Activated CD8-positive, alpha-beta T cell treated with anti-CD3 and anti-CD28 coated beads, Interleukin-2, amount 10 ng/mL, durations not matched to agents 7 days and 5 days (primary cell): Measurements from ENCODE around the gene RNF208. TPM values are rescaled to one million over a fixed set of nuclear protein-coding genes. Genes with fewer than 3 reads are reported as not detected.

Experiments used
- ATAC-seq: fragments of 150-1000 bp; cut with Tn5 transposase; one replicate; pipeline ENCODE4 v1.10.0; 2021; ENCODE audit warnings: moderate library complexity
- CTCF ChIA-PET: fragments of 350-600 bp; sonication (Branson Sonifier 250); formaldehyde crosslinking; loops from one replicate; lab custom pipeline; 2021; ENCODE audit warnings: antibody characterized with exemption; lab: Charles Lee
- POLR2A ChIA-PET: fragments of 350-600 bp; sonication (Branson Sonifier 250); formaldehyde crosslinking; loops from one replicate; lab custom pipeline; 2021; ENCODE audit warnings: antibody characterized with exemption; lab: Charles Lee
- DNase-seq: peaks from one replicate; pipeline ENCODE4 v3.0.0-alpha.2; 2020
- H3K27ac Mint-ChIP-seq: one replicate; pipeline ENCODE4 v1.8.0; 2021; ENCODE audit warnings: mild to moderate bottlenecking, mixed read lengths
- H3K27me3 Mint-ChIP-seq: one replicate; pipeline ENCODE4 v1.8.0; 2021; ENCODE audit warnings: low read depth, mixed read lengths
- H3K36me3 Mint-ChIP-seq: one replicate; pipeline ENCODE4 v1.8.0; 2021; ENCODE audit warnings: low read depth, mixed read lengths
- H3K4me1 Mint-ChIP-seq: one replicate; pipeline ENCODE4 v1.8.0; 2021; ENCODE audit warnings: low read depth, mixed read lengths
- H3K4me3 Mint-ChIP-seq: one replicate; pipeline ENCODE4 v1.8.0; 2021; ENCODE audit warnings: mild to moderate bottlenecking, mixed read lengths
- H3K9me3 Mint-ChIP-seq: one replicate; pipeline ENCODE4 v1.8.0; 2022; ENCODE audit warnings: mixed read lengths; ENCODE audit not compliant: insufficient read depth
- total RNA-seq, 2 experiments: library from RNA; stranded (reverse); gene quantifications; one replicate each; pipeline ENCODE4 v1.2.3, GENCODE V29; 2021

Gene RNF208
- total RNA-seq, 2 experiments from 2014 or later: 3.6 to 4.5 TPM

- H3K4me3 Mint-ChIP-seq: no peak overlapping the region
- H3K27me3 Mint-ChIP-seq: no peaks in the 10 kb centered on the region
- H3K36me3 Mint-ChIP-seq: no peaks in the 10 kb centered on the region
- ATAC-seq (no peak), DNase-seq (no peak)
- POLR2A ChIA-PET: interaction anchor here (0.6 to 1.2 kb wide), 2 partner anchors 40 to 1677 kb away, joined by 3 read pairs; no protein-coding TSS in a partner anchor
- H3K4me1 Mint-ChIP-seq: peaks cover 12% of the 10 kb centered on the region
- no peak overlapping the region for H3K27ac Mint-ChIP-seq
- CTCF ChIA-PET: interaction anchor here (1.2 kb wide), 1 partner anchor 194 kb away, joined by 3 read pairs; no protein-coding TSS in a partner anchor
- no peaks in the 10 kb centered on the region for H3K9me3 Mint-ChIP-seq
These were observed 7.2 kb upstream of the RNF208 start for GRCh38 chr9:137228968-137229896.

GRCh38 chr9:137228506-137228967, 6.5 kb upstream of the RNF208 start:
- H3K27ac Mint-ChIP-seq: no peak overlapping the region
- H3K9me3 Mint-ChIP-seq: no peaks in the 10 kb centered on the region
- ChIA-PET CTCF (interaction anchor here (1.7 to 6.7 kb wide), 2 partner anchors 8 to 104 kb away, joined by 4 to 73 read pairs; no protein-coding TSS in a partner anchor), POLR2A (no interaction called here)
- no peaks in the 10 kb centered on the region for H3K36me3 Mint-ChIP-seq
- H3K4me1 Mint-ChIP-seq: peaks cover 12% of the 10 kb centered on the region
- no peak for DNase-seq
- H3K27me3 Mint-ChIP-seq: no peaks in the 10 kb centered on the region
- no peak for ATAC-seq
- no peak overlapping the region for H3K4me3 Mint-ChIP-seq

GRCh38 chr9:137227853-137228505, 5.9 kb upstream of the RNF208 start:
- ATAC-seq (no peak), DNase-seq (no peak)
- ChIA-PET CTCF (interaction anchor here (0.6 to 6.7 kb wide), 12 partner anchors 9 to 437 kb away, joined by 3 to 73 read pairs (median 6); partner anchors contain the start of genes ANAPC2, SSNA1, TMEM141 and TUBB4B), POLR2A (interaction anchor here (1.0 to 1.4 kb wide), 3 partner anchors 13 to 110 kb away, joined by 3 to 9 read pairs (median 4); partner anchors contain the start of gene TUBB4B)
- Mint-ChIP-seq H3K27me3 (no peaks in the 10 kb centered on the region), H3K4me3 (no peak overlapping the region), H3K9me3 (no peaks in the 10 kb centered on the region), H3K36me3 (no peaks in the 10 kb centered on the region), H3K27ac (peak overlapping the region; percentile 54), H3K4me1 (peaks cover 15% of the 10 kb centered on the region)

GRCh38 chr9:137227054-137227852, 5.2 kb upstream of the RNF208 start, which contains the start of gene RNF224:
Gene RNF224 (plus strand): TSS chr9:137227502. CDS start chr9:137228336, 834 bp downstream.
- Mint-ChIP-seq H3K4me1 (peaks cover 17% of the 10 kb centered on the region), H3K4me3 (no peak within 1 kb of the TSS), H3K9me3 (no peaks in the 10 kb centered on the region), H3K27ac (peak within 1 kb of the TSS; percentile 54), H3K36me3 (no peaks in the 10 kb centered on the region), H3K27me3 (no peaks in the 10 kb centered on the region)
- CTCF ChIA-PET: interaction anchor here (0.6 to 6.7 kb wide), 17 partner anchors 9 to 437 kb away, joined by 3 to 73 read pairs (median 4); partner anchors contain the start of genes ANAPC2, SSNA1, TMEM141 and TUBB4B
- peak; percentile 52 for ATAC-seq
- DNase-seq: peak; percentile 89
- POLR2A ChIA-PET: interaction anchor here (1.0 to 1.5 kb wide), 6 partner anchors 10 to 140 kb away, joined by 3 to 9 read pairs (median 3); partner anchors contain the start of genes MAN1B1 and TUBB4B

- POLR2A ChIA-PET: interaction anchor here (1.1 to 1.5 kb wide), 4 partner anchors 10 to 140 kb away, joined by 3 to 9 read pairs (median 3); partner anchors contain the start of genes MAN1B1 and TUBB4B
- ATAC-seq: no peak
- CTCF ChIA-PET: interaction anchor here (1.1 to 6.7 kb wide), 16 partner anchors 10 to 197 kb away, joined by 3 to 73 read pairs (median 4); partner anchors contain the start of genes ANAPC2, NPDC1 and SSNA1
- Mint-ChIP-seq H3K36me3 (no peaks in the 10 kb centered on the region), H3K4me3 (no peak overlapping the region), H3K9me3 (no peaks in the 10 kb centered on the region), H3K27ac (no peak overlapping the region), H3K27me3 (no peaks in the 10 kb centered on the region), H3K4me1 (peaks cover 17% of the 10 kb centered on the region)
- DNase-seq: no peak
These were observed 4.5 kb upstream of the RNF208 start for GRCh38 chr9:137226338-137227053.

- Mint-ChIP-seq H3K36me3 (no peaks in the 10 kb centered on the region), H3K27ac (no peak overlapping the region), H3K27me3 (no peaks in the 10 kb centered on the region), H3K9me3 (no peaks in the 10 kb centered on the region), H3K4me3 (no peak overlapping the region), H3K4me1 (peaks cover 18% of the 10 kb centered on the region)
- POLR2A ChIA-PET: interaction anchor here (1.1 to 3.7 kb wide), 3 partner anchors 11 to 110 kb away, joined by 3 to 21 read pairs (median 3); partner anchors contain the start of gene TUBB4B
- DNase-seq: no peak
- CTCF ChIA-PET: interaction anchor here (0.9 to 6.7 kb wide), 10 partner anchors 11 to 196 kb away, joined by 3 to 73 read pairs (median 4); partner anchors contain the start of genes ANAPC2, NPDC1 and SSNA1
- no peak for ATAC-seq
These were observed 3.8 kb upstream of the RNF208 start for GRCh38 chr9:137225699-137226331.

GRCh38 chr9:137224830-137225694, 3.0 kb upstream of the RNF208 start, which contains the start of gene CYSRT1:
Gene CYSRT1 (plus strand): TSS chr9:137225174. CDS start chr9:137225622, 448 bp downstream.
- H3K36me3 Mint-ChIP-seq: no peaks in the 10 kb centered on the region
- POLR2A ChIA-PET: interaction anchor here (0.7 to 3.7 kb wide), 7 partner anchors 14 to 138 kb away, joined by 3 to 28 read pairs (median 4); partner anchors contain the start of genes ANAPC2, MAN1B1, SSNA1 and TUBB4B

GRCh38 chr9:137223078-137223970, 1.3 kb upstream of the RNF208 start:
- Mint-ChIP-seq H3K9me3 (no peaks in the 10 kb centered on the region), H3K27ac (peak overlapping the region; percentile 87), H3K36me3 (no peaks in the 10 kb centered on the region), H3K4me1 (peaks cover 19% of the 10 kb centered on the region), H3K27me3 (no peaks in the 10 kb centered on the region), H3K4me3 (peak overlapping the region; percentile 80)
- CTCF ChIA-PET: interaction anchor here (0.6 to 6.7 kb wide), 14 partner anchors 13 to 177 kb away, joined by 3 to 73 read pairs (median 4); partner anchors contain the start of genes ANAPC2, NDOR1, SSNA1 and TMEM203
- DNase-seq: peak; percentile 98
- ATAC-seq: peak; percentile 90
- POLR2A ChIA-PET: interaction anchor here (0.6 to 3.7 kb wide), 16 partner anchors 13 to 247 kb away, joined by 3 to 28 read pairs (median 4); partner anchors contain the start of genes ANAPC2, MAN1B1, NDOR1 and NELFB

More at GRCh38 chr9:137224830-137225694, 3.0 kb upstream of the RNF208 start, which contains the start of gene CYSRT1:
- CTCF ChIA-PET: interaction anchor here (0.9 to 6.7 kb wide), 10 partner anchors 11 to 178 kb away, joined by 3 to 73 read pairs (median 4); partner anchors contain the start of genes ANAPC2, NPDC1, SSNA1 and TUBB4B
- no peaks in the 10 kb centered on the region for H3K27me3 Mint-ChIP-seq
- ATAC-seq: no peak
- H3K9me3 Mint-ChIP-seq: no peaks in the 10 kb centered on the region
- H3K4me1 Mint-ChIP-seq: peaks cover 19% of the 10 kb centered on the region
- peak within 1 kb of the TSS; percentile 87 for H3K27ac Mint-ChIP-seq
- peak; percentile 60 for DNase-seq
- H3K4me3 Mint-ChIP-seq: peak within 1 kb of the TSS; percentile 80
